Neural progenitor cell (in vitro differentiated cells): ENCODE data around the gene TEAD1. TPM values are rescaled to one million over a fixed set of nuclear protein-coding genes. Genes with fewer than 3 reads are reported as not detected.

Source experiments
- DNase-seq: peaks from one replicate; pipeline ENCODE4 v3.0.0-alpha.2; 2016; ENCODE audit warnings: low spot score
- H2AFZ ChIP-seq: fragments of 200-600 bp; sonication (generic); replicated peaks from 2 replicates; pipeline ENCODE4 v1.6.1; 2016; ENCODE audit warnings: antibody characterized with exemption
- H3F3A ChIP-seq: fragments of 200-600 bp; sonication (generic); 2 replicates; pipeline ENCODE4 v1.6.1; 2016; ENCODE audit warnings: antibody characterized with exemption, low read depth
- H3K27ac ChIP-seq: fragments of 200-600 bp; sonication (generic); 2 replicates; pipeline ENCODE4 v1.5.1; 2016; ENCODE audit warnings: mild to moderate bottlenecking
- H3K27me3 ChIP-seq: fragments of 200-600 bp; sonication (generic); 2 replicates; pipeline ENCODE4 v1.6.1; 2016; ENCODE audit warnings: mild to moderate bottlenecking, moderate library complexity
- H3K36me3 ChIP-seq: fragments of 200-600 bp; sonication (generic); 2 replicates; pipeline ENCODE4 v1.5.1; 2016
- H3K4me1 ChIP-seq: fragments of 200-600 bp; sonication (generic); 2 replicates; pipeline ENCODE4 v1.6.1; 2016; ENCODE audit warnings: mixed run types
- H3K4me2 ChIP-seq: fragments of 200-600 bp; sonication (generic); 2 replicates; pipeline ENCODE4 v1.6.1; 2016
- H3K4me3 ChIP-seq: fragments of 200-600 bp; sonication (generic); 2 replicates; pipeline ENCODE4 v1.5.1; 2016
- H3K79me2 ChIP-seq: fragments of 200-600 bp; sonication (generic); 2 replicates; pipeline ENCODE4 v1.6.1; 2016; ENCODE audit warnings: low read depth
- H3K9ac ChIP-seq: fragments of 200-600 bp; sonication (generic); 2 replicates; pipeline ENCODE4 v1.6.1; 2016
- H3K9me3 ChIP-seq: fragments of 200-600 bp; sonication (generic); 2 replicates; pipeline ENCODE4 v1.5.1; 2016; ENCODE audit warnings: low read depth
- H4K20me1 ChIP-seq: fragments of 200-600 bp; sonication (generic); 2 replicates; pipeline ENCODE4 v1.6.1; 2016; ENCODE audit warnings: low read depth
- H3K27ac Mint-ChIP-seq: 3 replicates; pipeline ENCODE4 v1.8.0; 2021; ENCODE audit warnings: mixed read lengths
- H3K27me3 Mint-ChIP-seq: 2 replicates; pipeline ENCODE4 v1.8.0; 2022; ENCODE audit warnings: low read depth, mild to moderate bottlenecking, inconsistent platforms, moderate library complexity, mixed read lengths; ENCODE audit not compliant: insufficient read depth
- H3K36me3 Mint-ChIP-seq: 3 replicates; pipeline ENCODE4 v1.8.0; 2021; ENCODE audit warnings: mixed read lengths
- H3K4me1 Mint-ChIP-seq: 3 replicates; pipeline ENCODE4 v1.8.0; 2021; ENCODE audit warnings: mixed read lengths
- H3K4me3 Mint-ChIP-seq: 3 replicates; pipeline ENCODE4 v1.8.0; 2021; ENCODE audit warnings: mild to moderate bottlenecking, moderate library complexity, mixed read lengths
- H3K9me3 Mint-ChIP-seq: 3 replicates; pipeline ENCODE4 v1.8.0; 2020; ENCODE audit warnings: mixed read lengths
- EZH2 ChIP-seq: fragments of 200-600 bp; sonication (generic); IDR thresholded peaks from 2 replicates; pipeline ENCODE4 v1.6.1; 2017; ENCODE audit warnings: antibody characterized with exemption, mild to moderate bottlenecking, moderate library complexity
- EZH2phosphoT487 ChIP-seq: fragments of 200-600 bp; sonication (generic); IDR thresholded peaks from 2 replicates; pipeline ENCODE4 v1.6.1; 2017; ENCODE audit warnings: antibody characterized with exemption
- total RNA-seq: library from RNA; depleted of rRNA; stranded (reverse); fragments of >200 nt; gene quantifications from 2 replicates; pipeline ENCODE4 v1.2.3, GENCODE V29; 2015; ENCODE audit warnings: low replicate concordance
- TF ChIP-seq, protein P1 (sequence below): fragments of 200-600 bp; sonication (generic); IDR thresholded peaks from 2 replicates; pipeline ENCODE4 v1.5.1; 2017; ENCODE audit warnings: antibody characterized with exemption, mild to moderate bottlenecking

Gene TEAD1
- total RNA-seq, 1 donor from 2014 or later = 98.3 TPM

DNA sequence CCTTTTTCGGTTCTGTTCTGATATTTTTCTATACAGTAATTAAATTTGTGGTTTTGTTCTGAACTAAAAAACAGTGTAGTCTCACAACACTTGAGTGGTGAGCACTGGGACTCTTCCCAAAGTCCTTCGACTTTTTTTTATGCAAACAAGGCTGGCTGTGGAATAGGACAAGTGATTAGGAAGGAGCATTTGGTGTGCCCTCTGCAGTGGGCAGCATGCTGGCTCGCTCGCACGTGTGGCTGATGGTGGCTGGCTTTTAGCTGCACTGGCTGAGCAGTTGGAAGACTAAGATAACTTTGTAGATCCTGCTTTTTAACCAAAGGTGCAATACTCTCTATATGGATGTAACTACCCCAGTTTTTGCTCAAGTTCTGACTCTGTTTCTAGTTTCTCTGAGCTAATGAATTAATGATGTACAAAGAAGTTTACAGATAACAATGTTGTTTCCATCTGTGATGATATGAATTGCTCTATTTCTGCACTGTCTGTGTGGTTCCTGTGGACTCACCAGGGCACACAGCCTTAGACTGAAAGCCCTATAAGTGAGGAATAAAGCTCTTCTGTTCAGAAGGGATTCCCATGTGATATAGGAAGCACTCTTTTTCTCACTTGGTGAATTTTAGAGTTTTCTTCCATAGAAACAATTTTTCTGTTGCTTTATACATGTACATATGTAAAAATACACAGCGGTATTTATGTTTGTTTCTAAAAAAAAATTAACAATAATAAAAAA is 191.8 kb downstream of the TEAD1 start:
- H4K20me1 ChIP-seq = peaks cover 12% of the 10 kb centered on the region
- H3K4me3 ChIP-seq = peak overlapping the region; percentile 34
- peaks cover 48% of the 10 kb centered on the region for H3F3A ChIP-seq
- Mint-ChIP-seq H3K27me3 (peaks cover 5% of the 10 kb centered on the region), H3K4me3 (peak overlapping the region; percentile 71), H3K36me3 (peaks cover 6% of the 10 kb centered on the region), H3K27ac (peak overlapping the region; percentile 97), H3K9me3 (no peaks in the 10 kb centered on the region), H3K4me1 (peaks cover 80% of the 10 kb centered on the region)
- peaks cover 74% of the 10 kb centered on the region for H3K79me2 ChIP-seq
- peaks cover 69% of the 10 kb centered on the region for H3K4me1 ChIP-seq
- no peaks in the 10 kb centered on the region for H3K27me3 ChIP-seq
- H3K36me3 ChIP-seq = no peaks in the 10 kb centered on the region
- H3K4me2 ChIP-seq = peak overlapping the region; percentile 74
- peak; percentile 48 for DNase-seq
- H3K9ac ChIP-seq = no peak overlapping the region
- H3K27ac ChIP-seq = peak overlapping the region; percentile 97
- no peak overlapping the region for H2AFZ ChIP-seq
- H3K9me3 ChIP-seq = no peaks in the 10 kb centered on the region
- TF ChIP-seq, protein P1, sequence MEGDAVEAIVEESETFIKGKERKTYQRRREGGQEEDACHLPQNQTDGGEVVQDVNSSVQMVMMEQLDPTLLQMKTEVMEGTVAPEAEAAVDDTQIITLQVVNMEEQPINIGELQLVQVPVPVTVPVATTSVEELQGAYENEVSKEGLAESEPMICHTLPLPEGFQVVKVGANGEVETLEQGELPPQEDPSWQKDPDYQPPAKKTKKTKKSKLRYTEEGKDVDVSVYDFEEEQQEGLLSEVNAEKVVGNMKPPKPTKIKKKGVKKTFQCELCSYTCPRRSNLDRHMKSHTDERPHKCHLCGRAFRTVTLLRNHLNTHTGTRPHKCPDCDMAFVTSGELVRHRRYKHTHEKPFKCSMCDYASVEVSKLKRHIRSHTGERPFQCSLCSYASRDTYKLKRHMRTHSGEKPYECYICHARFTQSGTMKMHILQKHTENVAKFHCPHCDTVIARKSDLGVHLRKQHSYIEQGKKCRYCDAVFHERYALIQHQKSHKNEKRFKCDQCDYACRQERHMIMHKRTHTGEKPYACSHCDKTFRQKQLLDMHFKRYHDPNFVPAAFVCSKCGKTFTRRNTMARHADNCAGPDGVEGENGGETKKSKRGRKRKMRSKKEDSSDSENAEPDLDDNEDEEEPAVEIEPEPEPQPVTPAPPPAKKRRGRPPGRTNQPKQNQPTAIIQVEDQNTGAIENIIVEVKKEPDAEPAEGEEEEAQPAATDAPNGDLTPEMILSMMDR = no peak
- TF ChIP-seq EZH2 (no peak), EZH2phosphoT487 (no peak)

DNA sequence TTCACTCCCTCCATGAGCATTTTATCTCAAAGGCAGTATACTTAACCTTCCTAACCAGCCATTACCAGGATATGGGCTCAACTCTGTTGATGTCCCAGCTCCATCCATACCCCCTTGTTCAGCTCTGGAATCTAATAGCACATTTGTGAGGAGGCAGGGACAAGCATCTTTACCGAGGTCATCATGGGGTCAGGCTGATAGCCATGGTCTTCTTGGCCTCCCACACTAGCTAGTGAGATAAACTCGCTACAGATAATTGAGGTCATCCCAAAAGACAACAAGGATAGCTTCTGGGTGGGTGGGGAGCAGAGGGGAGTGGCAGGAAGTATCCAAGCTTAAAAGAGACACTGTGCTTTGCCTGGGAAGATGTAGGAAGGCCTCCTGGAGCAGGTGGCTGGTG is 193.3 kb downstream of the TEAD1 start:
- Histone ChIP-seq H3K4me1 (peaks cover 64% of the 10 kb centered on the region), H3K9ac (no peak overlapping the region), H3F3A (peaks cover 33% of the 10 kb centered on the region), H3K4me2 (no peak overlapping the region), H3K27me3 (no peaks in the 10 kb centered on the region), H3K79me2 (peaks cover 74% of the 10 kb centered on the region), H3K36me3 (no peaks in the 10 kb centered on the region), H3K9me3 (no peaks in the 10 kb centered on the region), H4K20me1 (peaks cover 10% of the 10 kb centered on the region), H2AFZ (no peak overlapping the region), H3K4me3 (no peak overlapping the region), H3K27ac (no peak overlapping the region)
- no peak for DNase-seq
- H3K27me3 Mint-ChIP-seq = peaks cover 5% of the 10 kb centered on the region
- peaks cover 79% of the 10 kb centered on the region for H3K4me1 Mint-ChIP-seq
- H3K27ac Mint-ChIP-seq = peak overlapping the region; percentile 72
- no peaks in the 10 kb centered on the region for H3K9me3 Mint-ChIP-seq
- TF ChIP-seq EZH2phosphoT487 (no peak), EZH2 (no peak)
- TF ChIP-seq, protein P1 = no peak
- no peak overlapping the region for H3K4me3 Mint-ChIP-seq
- peaks cover 17% of the 10 kb centered on the region for H3K36me3 Mint-ChIP-seq

DNA sequence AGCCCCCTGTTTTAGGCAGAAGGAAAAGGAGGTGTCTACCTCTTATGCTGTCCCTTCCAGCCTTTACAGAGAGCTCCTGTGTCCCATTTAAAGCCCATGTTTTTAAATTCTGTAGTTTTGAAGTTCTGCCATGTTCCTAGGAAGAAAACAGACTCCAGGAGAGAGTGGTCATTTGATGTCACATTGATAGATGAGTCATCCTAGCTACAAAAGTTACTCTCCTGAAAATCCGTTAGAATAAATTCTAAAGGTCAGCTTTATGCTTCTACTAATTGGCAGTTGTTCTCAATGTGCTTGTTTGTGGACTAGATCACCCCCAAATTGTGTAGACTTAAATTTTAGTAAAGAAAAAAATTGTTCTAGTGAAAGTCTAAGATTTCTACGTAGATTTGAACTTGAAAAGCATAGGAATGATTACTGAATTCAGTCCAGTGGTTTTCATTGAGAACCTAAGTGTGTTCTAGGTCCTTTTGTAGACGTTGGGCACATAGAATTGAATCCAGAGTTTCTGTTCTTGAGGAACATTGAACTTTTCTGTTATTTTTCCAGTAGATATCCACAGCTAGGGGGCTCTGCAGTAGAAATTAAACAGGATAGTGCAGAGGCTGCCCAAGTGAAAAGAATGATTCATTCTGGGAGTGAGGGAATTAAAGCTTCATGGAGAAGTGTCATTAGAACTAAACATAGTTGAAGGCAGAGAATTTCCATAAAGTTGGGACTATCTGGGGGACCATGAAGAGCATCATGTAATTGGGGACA is 194.3 kb downstream of the TEAD1 start:
- H3K27me3 Mint-ChIP-seq = peaks cover 5% of the 10 kb centered on the region
- peaks cover 81% of the 10 kb centered on the region for H3K79me2 ChIP-seq
- no peaks in the 10 kb centered on the region for H3K36me3 ChIP-seq
- peaks cover 16% of the 10 kb centered on the region for H4K20me1 ChIP-seq
- no peak overlapping the region for H3K4me3 Mint-ChIP-seq
- peaks cover 64% of the 10 kb centered on the region for H3K4me1 ChIP-seq
- H3F3A ChIP-seq = peaks cover 23% of the 10 kb centered on the region
- H3K9me3 Mint-ChIP-seq = no peaks in the 10 kb centered on the region
- no peak overlapping the region for H3K27ac ChIP-seq
- H2AFZ ChIP-seq = no peak overlapping the region
- peak overlapping the region; percentile 12 for H3K27ac Mint-ChIP-seq
- no peaks in the 10 kb centered on the region for H3K27me3 ChIP-seq
- no peak for DNase-seq
- no peaks in the 10 kb centered on the region for H3K9me3 ChIP-seq
- no peak overlapping the region for H3K9ac ChIP-seq
- H3K4me2 ChIP-seq = no peak overlapping the region
- TF ChIP-seq EZH2phosphoT487 = no peak
- TF ChIP-seq, protein P1 = peak; percentile 33
- peaks cover 17% of the 10 kb centered on the region for H3K36me3 Mint-ChIP-seq
- H3K4me1 Mint-ChIP-seq = peaks cover 71% of the 10 kb centered on the region
- no peak overlapping the region for H3K4me3 ChIP-seq
